GM23338 (cell line): ENCODE data around the gene PCDHB4. TPM values are rescaled to one million over a fixed set of nuclear protein-coding genes. Genes with fewer than 3 reads are reported as not detected.

Experiments
- ATAC-seq: fragments of 200-7000 bp; cut with Tn5 transposase; 3 replicates; pipeline ENCODE4 v1.9.1; 2020
- DNase-seq: peaks from one replicate; pipeline ENCODE4 v3.0.0-alpha.2; 2015; ENCODE audit warnings: low spot score
- H2AFZ ChIP-seq: fragments of 200-600 bp; sonication (generic); 2 replicates; pipeline ENCODE4 v1.8.0; 2016; ENCODE audit warnings: antibody characterized with exemption, mild to moderate bottlenecking, moderate library complexity
- H3F3A ChIP-seq: fragments of 200-600 bp; sonication (generic); replicated peaks from 2 replicates; pipeline ENCODE4 v1.8.0; 2017; ENCODE audit warnings: antibody characterized with exemption, mixed run types, low read depth
- H3K27ac ChIP-seq: fragments of 200-600 bp; sonication (generic); 2 replicates; pipeline ENCODE4 v1.6.1; 2016; ENCODE audit warnings: low read depth
- H3K27me3 ChIP-seq: fragments of 200-600 bp; sonication (generic); 2 replicates; pipeline ENCODE4 v1.8.0; 2016; ENCODE audit warnings: mild to moderate bottlenecking, mixed run types, moderate library complexity; ENCODE audit not compliant: insufficient read depth
- H3K36me3 ChIP-seq: fragments of 200-600 bp; sonication (generic); 2 replicates; pipeline ENCODE4 v1.8.0; 2016; ENCODE audit warnings: mild to moderate bottlenecking; ENCODE audit not compliant: insufficient read depth
- H3K4me1 ChIP-seq: fragments of 200-600 bp; sonication (generic); 2 replicates; pipeline ENCODE4 v1.8.0; 2016; ENCODE audit warnings: mild to moderate bottlenecking, moderate library complexity; ENCODE audit not compliant: insufficient read depth
- H3K4me2 ChIP-seq: fragments of 200-600 bp; sonication (generic); 2 replicates; pipeline ENCODE4 v1.7.1; 2017; ENCODE audit warnings: mixed run types
- H3K4me3 ChIP-seq: fragments of 200-600 bp; sonication (generic); 2 replicates; pipeline ENCODE4 v1.6.1; 2016; ENCODE audit warnings: mixed run types
- H3K79me2 ChIP-seq: fragments of 200-600 bp; sonication (generic); replicated peaks from 2 replicates; pipeline ENCODE4 v1.8.0; 2017; ENCODE audit warnings: mild to moderate bottlenecking; ENCODE audit not compliant: insufficient read depth
- H3K9me2 ChIP-seq: fragments of 200-600 bp; sonication (generic); 2 replicates; pipeline ENCODE4 v1.8.0; 2017; ENCODE audit not compliant: insufficient read depth
- H4K20me1 ChIP-seq: fragments of 200-600 bp; sonication (generic); replicated peaks from 2 replicates; pipeline ENCODE4 v1.8.0; 2017; ENCODE audit warnings: mild to moderate bottlenecking; ENCODE audit not compliant: insufficient read depth
- H3K27ac Mint-ChIP-seq: 2 replicates; pipeline ENCODE4 v1.8.0; 2020; ENCODE audit warnings: inconsistent platforms, mild to moderate bottlenecking, moderate library complexity, mixed read lengths
- H3K27me3 Mint-ChIP-seq: 3 replicates; pipeline ENCODE4 v1.8.0; 2022; ENCODE audit warnings: low read depth, mild to moderate bottlenecking, moderate library complexity, mixed read lengths, inconsistent platforms; ENCODE audit not compliant: insufficient read depth, poor library complexity
- H3K36me3 Mint-ChIP-seq: 3 replicates; pipeline ENCODE4 v1.8.0; 2021; ENCODE audit warnings: low read depth, mild to moderate bottlenecking, inconsistent platforms, moderate library complexity, mixed read lengths
- H3K4me1 Mint-ChIP-seq: 3 replicates; pipeline ENCODE4 v1.8.0; 2020; ENCODE audit warnings: mild to moderate bottlenecking, inconsistent platforms, mixed read lengths
- H3K4me3 Mint-ChIP-seq: 3 replicates; pipeline ENCODE4 v1.8.0; 2021; ENCODE audit warnings: moderate library complexity, mild to moderate bottlenecking, inconsistent platforms, mixed read lengths
- H3K9me3 Mint-ChIP-seq: 3 replicates; pipeline ENCODE4 v1.8.0; 2020; ENCODE audit warnings: moderate library complexity, mild to moderate bottlenecking, inconsistent platforms, mixed read lengths
- EZH2 ChIP-seq: fragments of 200-600 bp; sonication (generic); IDR thresholded peaks from one replicate; pipeline ENCODE4 v1.8.0; 2017; ENCODE audit warnings: antibody characterized with exemption, mild to moderate bottlenecking, low read depth; ENCODE audit not compliant: unreplicated experiment
- JUNB ChIP-seq: IDR thresholded peaks from one replicate; pipeline ENCODE4 v1.6.1; 2016; ENCODE audit warnings: antibody characterized with exemption; ENCODE audit not compliant: unreplicated experiment
- POLR2AphosphoS5 ChIP-seq: IDR thresholded peaks from 2 replicates; pipeline ENCODE4 v1.6.1; 2016; ENCODE audit warnings: antibody characterized with exemption, low read depth
- STAT1 ChIP-seq: IDR thresholded peaks from one replicate; pipeline ENCODE4 v1.6.1; 2016; ENCODE audit warnings: antibody characterized with exemption; ENCODE audit not compliant: unreplicated experiment
- polyA plus RNA-seq: library from polyadenylated mRNA; unstranded; fragments of >200 nt; fragmentation: Nextera tagmentation; extraction: Ambion mirVana; gene quantifications from 2 replicates; pipeline ENCODE4 v1.2.1, GENCODE V29; 2016
- total RNA-seq: library from RNA; depleted of rRNA; stranded (reverse); fragments of >200 nt; shearing (Covaris generic); gene quantifications from 2 replicates; pipeline ENCODE4 v1.2.3, GENCODE V29; 2014
- TF ChIP-seq, protein P1 (sequence below), 2 experiments: fragments of 200-600 bp in 1 of 2; sonication (generic) in 1 of 2; conservative IDR thresholded peaks; 2 replicates each; pipeline versions ENCODE4 v1.5.1 to v1.6.1; 2016 to 2017; ENCODE audit warnings: antibody characterized with exemption in 2 of 2, low read depth in 2 of 2, mild to moderate bottlenecking in 2 of 2, moderate library complexity in 1 of 2
- TF ChIP-seq, protein P2 (sequence below): IDR thresholded peaks from one replicate; pipeline ENCODE4 v1.6.1; 2018; ENCODE audit warnings: antibody characterized with exemption; ENCODE audit not compliant: unreplicated experiment
- TF ChIP-seq, protein P3 (sequence below): IDR thresholded peaks from 2 replicates; pipeline ENCODE4 v1.6.1; 2016; ENCODE audit warnings: antibody characterized with exemption

PCDHB4 gene
- total and polyA plus RNA-seq, 2 experiments from 2014 or later: 1.3 to 2.7 TPM

DNA sequence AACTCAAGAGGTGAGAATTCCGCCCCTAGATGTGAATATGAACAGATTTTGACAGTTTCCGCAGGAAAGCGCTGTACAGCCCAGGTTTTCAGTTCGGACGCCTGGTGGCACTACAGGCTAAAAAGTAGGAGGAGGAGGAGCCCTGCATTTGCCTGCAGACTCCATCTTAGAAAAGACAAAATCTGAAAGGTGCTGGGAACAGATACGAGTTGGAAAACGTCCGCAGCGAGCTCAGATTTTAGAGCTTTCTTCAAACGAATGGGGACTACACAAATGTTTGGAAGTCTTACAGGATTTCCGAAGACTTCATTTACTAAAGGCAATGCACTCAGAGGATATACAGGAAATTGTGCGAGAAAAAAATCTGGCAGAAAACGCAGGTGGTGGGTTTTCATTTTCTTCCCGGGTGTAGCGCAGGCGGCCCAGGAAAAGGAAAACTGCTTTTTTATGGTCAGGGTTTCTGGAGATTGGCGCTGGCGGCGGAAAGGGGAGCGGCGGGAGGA lies 37.1 kb upstream of the PCDHB4 start:
- H3K79me2 ChIP-seq: no peaks in the 10 kb centered on the region
- H3K27ac Mint-ChIP-seq: peak overlapping the region; percentile 94
- TF ChIP-seq, protein P1, sequence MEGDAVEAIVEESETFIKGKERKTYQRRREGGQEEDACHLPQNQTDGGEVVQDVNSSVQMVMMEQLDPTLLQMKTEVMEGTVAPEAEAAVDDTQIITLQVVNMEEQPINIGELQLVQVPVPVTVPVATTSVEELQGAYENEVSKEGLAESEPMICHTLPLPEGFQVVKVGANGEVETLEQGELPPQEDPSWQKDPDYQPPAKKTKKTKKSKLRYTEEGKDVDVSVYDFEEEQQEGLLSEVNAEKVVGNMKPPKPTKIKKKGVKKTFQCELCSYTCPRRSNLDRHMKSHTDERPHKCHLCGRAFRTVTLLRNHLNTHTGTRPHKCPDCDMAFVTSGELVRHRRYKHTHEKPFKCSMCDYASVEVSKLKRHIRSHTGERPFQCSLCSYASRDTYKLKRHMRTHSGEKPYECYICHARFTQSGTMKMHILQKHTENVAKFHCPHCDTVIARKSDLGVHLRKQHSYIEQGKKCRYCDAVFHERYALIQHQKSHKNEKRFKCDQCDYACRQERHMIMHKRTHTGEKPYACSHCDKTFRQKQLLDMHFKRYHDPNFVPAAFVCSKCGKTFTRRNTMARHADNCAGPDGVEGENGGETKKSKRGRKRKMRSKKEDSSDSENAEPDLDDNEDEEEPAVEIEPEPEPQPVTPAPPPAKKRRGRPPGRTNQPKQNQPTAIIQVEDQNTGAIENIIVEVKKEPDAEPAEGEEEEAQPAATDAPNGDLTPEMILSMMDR (conservative IDR thresholded peaks at IDR 0.05; ENCODE audit: low read depth in 2 of 2): peak; percentile 88 to 91
- TF ChIP-seq JUNB (no peak), EZH2 (no peak), POLR2AphosphoS5 (peak; percentile 68)
- TF ChIP-seq, protein P2, sequence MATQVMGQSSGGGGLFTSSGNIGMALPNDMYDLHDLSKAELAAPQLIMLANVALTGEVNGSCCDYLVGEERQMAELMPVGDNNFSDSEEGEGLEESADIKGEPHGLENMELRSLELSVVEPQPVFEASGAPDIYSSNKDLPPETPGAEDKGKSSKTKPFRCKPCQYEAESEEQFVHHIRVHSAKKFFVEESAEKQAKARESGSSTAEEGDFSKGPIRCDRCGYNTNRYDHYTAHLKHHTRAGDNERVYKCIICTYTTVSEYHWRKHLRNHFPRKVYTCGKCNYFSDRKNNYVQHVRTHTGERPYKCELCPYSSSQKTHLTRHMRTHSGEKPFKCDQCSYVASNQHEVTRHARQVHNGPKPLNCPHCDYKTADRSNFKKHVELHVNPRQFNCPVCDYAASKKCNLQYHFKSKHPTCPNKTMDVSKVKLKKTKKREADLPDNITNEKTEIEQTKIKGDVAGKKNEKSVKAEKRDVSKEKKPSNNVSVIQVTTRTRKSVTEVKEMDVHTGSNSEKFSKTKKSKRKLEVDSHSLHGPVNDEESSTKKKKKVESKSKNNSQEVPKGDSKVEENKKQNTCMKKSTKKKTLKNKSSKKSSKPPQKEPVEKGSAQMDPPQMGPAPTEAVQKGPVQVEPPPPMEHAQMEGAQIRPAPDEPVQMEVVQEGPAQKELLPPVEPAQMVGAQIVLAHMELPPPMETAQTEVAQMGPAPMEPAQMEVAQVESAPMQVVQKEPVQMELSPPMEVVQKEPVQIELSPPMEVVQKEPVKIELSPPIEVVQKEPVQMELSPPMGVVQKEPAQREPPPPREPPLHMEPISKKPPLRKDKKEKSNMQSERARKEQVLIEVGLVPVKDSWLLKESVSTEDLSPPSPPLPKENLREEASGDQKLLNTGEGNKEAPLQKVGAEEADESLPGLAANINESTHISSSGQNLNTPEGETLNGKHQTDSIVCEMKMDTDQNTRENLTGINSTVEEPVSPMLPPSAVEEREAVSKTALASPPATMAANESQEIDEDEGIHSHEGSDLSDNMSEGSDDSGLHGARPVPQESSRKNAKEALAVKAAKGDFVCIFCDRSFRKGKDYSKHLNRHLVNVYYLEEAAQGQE: no peak
- DNase-seq (peak; percentile 90), ATAC-seq (peak; percentile 99)
- H3K4me1 Mint-ChIP-seq: no peaks in the 10 kb centered on the region; the same call in 1 of the 3 replicates
- H3K9me2 ChIP-seq: no peaks in the 10 kb centered on the region
- no peaks in the 10 kb centered on the region; the same call in 2 of the 3 replicates for H3K36me3 Mint-ChIP-seq
- H2AFZ ChIP-seq: peak overlapping the region; percentile 24
- H3K27me3 Mint-ChIP-seq: peaks cover 4% of the 10 kb centered on the region
- no peaks in the 10 kb centered on the region for H3K36me3 ChIP-seq
- H3K4me1 ChIP-seq: peaks cover 10% of the 10 kb centered on the region
- peak overlapping the region; percentile 81 for H3K4me2 ChIP-seq
- peaks cover 12% of the 10 kb centered on the region; the same call in 1 of the 2 replicates for H3K27me3 ChIP-seq
- H3K4me3 ChIP-seq: peak overlapping the region; percentile 62
- peak overlapping the region; percentile 90 for H3K4me3 Mint-ChIP-seq
- H3F3A ChIP-seq: no peaks in the 10 kb centered on the region
- H3K27ac ChIP-seq: peak overlapping the region; percentile 56
- peaks cover 4% of the 10 kb centered on the region; the same call in 2 of the 3 replicates for H3K9me3 Mint-ChIP-seq
- H4K20me1 ChIP-seq: no peaks in the 10 kb centered on the region

DNA sequence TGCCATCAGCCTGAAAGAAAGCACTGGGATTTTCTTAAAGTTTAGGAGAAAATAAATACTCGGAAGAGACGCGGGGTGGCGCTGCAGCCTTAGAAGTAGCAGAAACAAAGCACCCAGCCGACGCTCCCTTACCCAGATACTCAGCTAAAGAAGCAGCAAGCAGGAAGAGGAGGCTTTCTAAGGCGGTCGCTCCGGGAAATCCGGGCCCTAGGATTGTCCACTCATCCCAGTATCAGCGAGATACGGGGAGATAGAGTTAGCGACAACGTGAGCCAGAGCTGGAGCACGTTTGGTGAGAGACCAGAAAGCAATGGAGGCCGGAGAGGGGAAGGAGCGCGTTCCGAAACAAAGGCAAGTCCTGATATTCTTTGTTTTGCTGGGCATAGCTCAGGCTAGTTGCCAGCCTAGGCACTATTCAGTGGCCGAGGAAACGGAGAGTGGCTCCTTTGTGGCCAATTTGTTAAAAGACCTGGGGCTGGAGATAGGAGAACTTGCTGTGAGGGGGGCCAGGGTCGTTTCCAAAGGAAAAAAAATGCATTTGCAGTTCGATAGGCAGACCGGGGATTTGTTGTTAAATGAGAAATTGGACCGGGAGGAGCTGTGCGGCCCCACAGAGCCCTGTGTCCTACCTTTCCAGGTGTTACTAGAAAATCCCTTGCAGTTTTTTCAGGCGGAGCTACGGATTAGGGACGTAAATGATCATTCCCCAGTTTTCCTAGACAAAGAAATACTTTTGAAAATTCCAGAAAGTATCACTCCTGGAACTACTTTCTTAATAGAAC lies 26.9 kb upstream of the PCDHB4 start, which contains the start of gene PCDHB2:
Gene PCDHB2 (plus strand): TSS at position 135 of the 782 bp plus-strand sequence. CDS start 176 bp downstream, at position 311.
- H3F3A ChIP-seq: no peaks in the 10 kb centered on the region
- Mint-ChIP-seq H3K27ac (peak within 1 kb of the TSS; percentile 95), H3K36me3 (peaks cover 35% of the 10 kb centered on the region), H3K4me3 (peak within 1 kb of the TSS; percentile 93), H3K9me3 (peaks cover 26% of the 10 kb centered on the region; the same call in 2 of the 3 replicates), H3K27me3 (no peaks in the 10 kb centered on the region), H3K4me1 (peaks cover 8% of the 10 kb centered on the region; the same call in 2 of the 3 replicates)
- peak within 1 kb of the TSS; percentile 89 for H3K4me2 ChIP-seq
- no peaks in the 10 kb centered on the region for H3K36me3 ChIP-seq
- ATAC-seq (peak; percentile 97), DNase-seq (peak; percentile 98)
- no peaks in the 10 kb centered on the region; the same call in 1 of the 2 replicates for H4K20me1 ChIP-seq
- H3K27me3 ChIP-seq: no peaks in the 10 kb centered on the region
- H3K4me3 ChIP-seq: peak within 1 kb of the TSS; percentile 68
- H3K9me2 ChIP-seq: no peaks in the 10 kb centered on the region
- peak within 1 kb of the TSS; percentile 70 for H3K27ac ChIP-seq
- H3K79me2 ChIP-seq: peaks cover 30% of the 10 kb centered on the region
- peak within 1 kb of the TSS; percentile 7 for H2AFZ ChIP-seq
- H3K4me1 ChIP-seq: no peaks in the 10 kb centered on the region
- TF ChIP-seq, protein P1 (conservative IDR thresholded peaks at IDR 0.05; ENCODE audit: low read depth in 2 of 2): peak; percentile 88 to 89
- TF ChIP-seq JUNB (peak; percentile 60), STAT1 (no peak), POLR2AphosphoS5 (peak; percentile 83)
- TF ChIP-seq, protein P3, sequence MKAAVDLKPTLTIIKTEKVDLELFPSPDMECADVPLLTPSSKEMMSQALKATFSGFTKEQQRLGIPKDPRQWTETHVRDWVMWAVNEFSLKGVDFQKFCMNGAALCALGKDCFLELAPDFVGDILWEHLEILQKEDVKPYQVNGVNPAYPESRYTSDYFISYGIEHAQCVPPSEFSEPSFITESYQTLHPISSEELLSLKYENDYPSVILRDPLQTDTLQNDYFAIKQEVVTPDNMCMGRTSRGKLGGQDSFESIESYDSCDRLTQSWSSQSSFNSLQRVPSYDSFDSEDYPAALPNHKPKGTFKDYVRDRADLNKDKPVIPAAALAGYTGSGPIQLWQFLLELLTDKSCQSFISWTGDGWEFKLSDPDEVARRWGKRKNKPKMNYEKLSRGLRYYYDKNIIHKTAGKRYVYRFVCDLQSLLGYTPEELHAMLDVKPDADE: peak; percentile 28; the same call in 1 of the 2 replicates
